ENCODE data around the gene PARP15. TPM values are rescaled to one million over a fixed set of nuclear protein-coding genes. Genes with fewer than 3 reads are reported as not detected.
"Not testable (repeated sequence)": the region's sequence is repeated elsewhere in the genome, so short reads cannot be mapped to it uniquely, and the experiment has no call there.

PARP15 gene
- total RNA-seq, 1 donor from 2014 or later = 0.27 TPM

GRCh38 chr3:122636697-122637096, 59.2 kb downstream of the PARP15 start:
- Mint-ChIP-seq H3K36me3 (no peaks in the 10 kb centered on the region), H3K4me1 (no peaks in the 10 kb centered on the region), H3K9me3 (no peaks in the 10 kb centered on the region), H3K27ac (no peak overlapping the region), H3K27me3 (ENCODE audit: low read depth) (peaks cover 10% of the 10 kb centered on the region), H3K4me3 (no peak overlapping the region)
- no peak for TF ChIP-seq CTCF (IDR thresholded peaks at IDR 0.05; ENCODE audit: unreplicated experiment)
- DNase-seq (ENCODE audit: low spot score in 2 of 2, unreplicated experiment in 2 of 2) = no peak

GRCh38 chr3:122640437-122640999, 63.1 kb downstream of the PARP15 start:
- H3K4me3 Mint-ChIP-seq = no peak overlapping the region
- DNase-seq (ENCODE audit: low spot score in 2 of 2, unreplicated experiment in 2 of 2) = no peak
- H3K9me3 Mint-ChIP-seq = no peaks in the 10 kb centered on the region
- H3K36me3 Mint-ChIP-seq = no peaks in the 10 kb centered on the region
- H3K27ac Mint-ChIP-seq = no peak overlapping the region
- no peaks in the 10 kb centered on the region for H3K4me1 Mint-ChIP-seq
- TF ChIP-seq CTCF (IDR thresholded peaks at IDR 0.05; ENCODE audit: unreplicated experiment) = no peak
- peaks cover 2% of the 10 kb centered on the region for H3K27me3 Mint-ChIP-seq (ENCODE audit: low read depth)

GRCh38 chr3:122642935-122643334, 65.5 kb downstream of the PARP15 start:
- Mint-ChIP-seq H3K4me1 (no peaks in the 10 kb centered on the region), H3K27ac (no peak overlapping the region), H3K4me3 (no peak overlapping the region), H3K27me3 (ENCODE audit: low read depth) (peaks cover 1% of the 10 kb centered on the region), H3K36me3 (no peaks in the 10 kb centered on the region), H3K9me3 (no peaks in the 10 kb centered on the region)
- no peak for TF ChIP-seq CTCF (IDR thresholded peaks at IDR 0.05; ENCODE audit: unreplicated experiment)
- no peak for DNase-seq (ENCODE audit: low spot score in 2 of 2, unreplicated experiment in 2 of 2)

GRCh38 chr3:122646146-122646988, 68.9 kb downstream of the PARP15 start:
- TF ChIP-seq CTCF (IDR thresholded peaks at IDR 0.05; ENCODE audit: unreplicated experiment) = no peak
- H3K4me3 Mint-ChIP-seq = no peak overlapping the region
- no peaks in the 10 kb centered on the region for H3K9me3 Mint-ChIP-seq
- no peak overlapping the region for H3K27ac Mint-ChIP-seq
- DNase-seq (ENCODE audit: low spot score in 2 of 2, unreplicated experiment in 2 of 2) = no peak
- H3K4me1 Mint-ChIP-seq = no peaks in the 10 kb centered on the region
- H3K36me3 Mint-ChIP-seq = no peaks in the 10 kb centered on the region
- H3K27me3 Mint-ChIP-seq (ENCODE audit: low read depth) = peaks cover 1% of the 10 kb centered on the region

GRCh38 chr3:122651233-122651907, 73.9 kb downstream of the PARP15 start:
- H3K27ac Mint-ChIP-seq; H3K36me3 Mint-ChIP-seq; DNase-seq (ENCODE audit: low spot score in 2 of 2, unreplicated experiment in 2 of 2): not testable (repeated sequence)

GRCh38 chr3:122651962-122652361, 74.5 kb downstream of the PARP15 start:
- DNase-seq (ENCODE audit: low spot score in 2 of 2, unreplicated experiment in 2 of 2); H3K4me3 Mint-ChIP-seq; H3K9me3 Mint-ChIP-seq; H3K4me1 Mint-ChIP-seq; H3K27ac Mint-ChIP-seq; H3K36me3 Mint-ChIP-seq: not testable (repeated sequence)
- H3K27me3 Mint-ChIP-seq (ENCODE audit: low read depth) = peaks cover 26% of the 10 kb centered on the region

More at GRCh38 chr3:122651233-122651907, 73.9 kb downstream of the PARP15 start:
- not testable (repeated sequence) for H3K4me3 Mint-ChIP-seq, H3K4me1 Mint-ChIP-seq, H3K9me3 Mint-ChIP-seq
- peaks cover 24% of the 10 kb centered on the region for H3K27me3 Mint-ChIP-seq (ENCODE audit: low read depth)

GRCh38 chr3:122658336-122658735, 80.9 kb downstream of the PARP15 start:
- not testable (repeated sequence) for H3K27ac Mint-ChIP-seq; H3K4me1 Mint-ChIP-seq; DNase-seq (ENCODE audit: low spot score in 2 of 2, unreplicated experiment in 2 of 2); H3K36me3 Mint-ChIP-seq; H3K4me3 Mint-ChIP-seq
- Mint-ChIP-seq H3K9me3 (peaks cover 13% of the 10 kb centered on the region), H3K27me3 (ENCODE audit: low read depth) (peaks cover 46% of the 10 kb centered on the region)
